ENCODE data around the gene EIF3I.

EIF3I gene

GRCh38 chr1:32221980-32222755, at the start of gene EIF3I, which contains the start of gene TMEM234:
TSS of gene EIF3I (plus strand) at chr1:32222407. CDS start at chr1:32222442, 35 bp downstream.
TSS of gene TMEM234 (minus strand) at chr1:32222353. CDS start at chr1:32222322, 31 bp downstream.
- Histone ChIP-seq H3K9ac (ENCODE audit: low read length in 2 of 2) (peak within 1 kb of the TSS; percentile 95 to 100), H3K36me3 (ENCODE audit: control insufficient read depth in 2 of 2, insufficient read depth in 2 of 2, low read length in 2 of 2) (peaks cover 15 to 25% of the 10 kb centered on the region in 2 donors), H3K27ac (ENCODE audit: low read length) (peak within 1 kb of the TSS; percentile 94), H3K4me1 (ENCODE audit: control insufficient read depth, insufficient read depth, low read length) (peaks cover 30% of the 10 kb centered on the region), H3K9me3 (ENCODE audit: control insufficient read depth in 2 of 2, low read length in 2 of 2) (no peaks in the 10 kb centered on the region), H3K27me3 (ENCODE audit: control insufficient read depth in 1 of 2, insufficient read depth in 2 of 2, low read length in 2 of 2) (no peaks in the 10 kb centered on the region), H3K4me3 (ENCODE audit: low read length in 2 of 2) (peak within 1 kb of the TSS; percentile 85 to 97)

GRCh38 chr1:32172621-32173245, 49.5 kb upstream of the EIF3I start:
- H3K9me3 ChIP-seq (ENCODE audit: control insufficient read depth in 2 of 2, low read length in 2 of 2) = no peaks in the 10 kb centered on the region

GRCh38 chr1:32178380-32179192, 43.6 kb upstream of the EIF3I start:
- Histone ChIP-seq H3K27ac (ENCODE audit: low read length) (peak overlapping the region; percentile 90), H3K4me3 (ENCODE audit: low read length in 2 of 2) (peak overlapping the region; percentile 78 to 81), H3K27me3 (ENCODE audit: control insufficient read depth in 1 of 2, insufficient read depth in 2 of 2, low read length in 2 of 2) (no peaks in the 10 kb centered on the region), H3K9ac (ENCODE audit: low read length in 2 of 2) (peak overlapping the region; percentile 68 to 87), H3K4me1 (ENCODE audit: control insufficient read depth, insufficient read depth, low read length) (peaks cover 23% of the 10 kb centered on the region), H3K36me3 (ENCODE audit: control insufficient read depth in 2 of 2, insufficient read depth in 2 of 2, low read length in 2 of 2) (peaks cover 9 to 10% of the 10 kb centered on the region in 2 donors), H3K9me3 (ENCODE audit: control insufficient read depth in 2 of 2, low read length in 2 of 2) (no peaks in the 10 kb centered on the region)

More at GRCh38 chr1:32172621-32173245, 49.5 kb upstream of the EIF3I start:
- no peak overlapping the region for H3K4me3 ChIP-seq (ENCODE audit: low read length in 2 of 2)
- no peak overlapping the region for H3K27ac ChIP-seq (ENCODE audit: low read length)
- H3K4me1 ChIP-seq (ENCODE audit: control insufficient read depth, insufficient read depth, low read length) = no peaks in the 10 kb centered on the region
- no peak overlapping the region for H3K9ac ChIP-seq (ENCODE audit: low read length in 2 of 2)
- H3K36me3 ChIP-seq (ENCODE audit: control insufficient read depth in 2 of 2, insufficient read depth in 2 of 2, low read length in 2 of 2) = peaks cover 36 to 39% of the 10 kb centered on the region in 2 donors
- no peaks in the 10 kb centered on the region for H3K27me3 ChIP-seq (ENCODE audit: control insufficient read depth in 1 of 2, insufficient read depth in 2 of 2, low read length in 2 of 2)

GRCh38 chr1:32179193-32179442, 43.1 kb upstream of the EIF3I start:
- peaks cover 24% of the 10 kb centered on the region for H3K4me1 ChIP-seq (ENCODE audit: control insufficient read depth, insufficient read depth, low read length)
- H3K4me3 ChIP-seq (ENCODE audit: low read length in 2 of 2) = peak overlapping the region; percentile 78 to 81
- H3K36me3 ChIP-seq (ENCODE audit: control insufficient read depth in 2 of 2, insufficient read depth in 2 of 2, low read length in 2 of 2) = peaks cover 8 to 13% of the 10 kb centered on the region in 2 donors
- no peaks in the 10 kb centered on the region for H3K9me3 ChIP-seq (ENCODE audit: control insufficient read depth in 2 of 2, low read length in 2 of 2)
- peak overlapping the region; percentile 90 for H3K27ac ChIP-seq (ENCODE audit: low read length)
- no peaks in the 10 kb centered on the region for H3K27me3 ChIP-seq (ENCODE audit: control insufficient read depth in 1 of 2, insufficient read depth in 2 of 2, low read length in 2 of 2)
- peak overlapping the region; percentile 68 to 87 for H3K9ac ChIP-seq (ENCODE audit: low read length in 2 of 2)

GRCh38 chr1:32179443-32180185, 42.6 kb upstream of the EIF3I start, which contains the start of gene TXLNA:
TSS of gene TXLNA (plus strand) at chr1:32179675. CDS start at chr1:32180346, 671 bp downstream.
- peaks cover 29% of the 10 kb centered on the region for H3K4me1 ChIP-seq (ENCODE audit: control insufficient read depth, insufficient read depth, low read length)

GRCh38 chr1:32180186-32181060, 41.8 kb upstream of the EIF3I start:
- Histone ChIP-seq H3K4me3 (ENCODE audit: low read length in 2 of 2) (peak overlapping the region; percentile 62 to 81), H3K27me3 (ENCODE audit: control insufficient read depth in 1 of 2, insufficient read depth in 2 of 2, low read length in 2 of 2) (no peaks in the 10 kb centered on the region), H3K27ac (ENCODE audit: low read length) (peak overlapping the region; percentile 90), H3K4me1 (ENCODE audit: control insufficient read depth, insufficient read depth, low read length) (peaks cover 29% of the 10 kb centered on the region), H3K9me3 (ENCODE audit: control insufficient read depth in 2 of 2, low read length in 2 of 2) (no peaks in the 10 kb centered on the region), H3K36me3 (ENCODE audit: control insufficient read depth in 2 of 2, insufficient read depth in 2 of 2, low read length in 2 of 2) (peaks cover 12 to 15% of the 10 kb centered on the region in 2 donors), H3K9ac (ENCODE audit: low read length in 2 of 2) (peak overlapping the region; percentile 68 to 89)

More at GRCh38 chr1:32179443-32180185, 42.6 kb upstream of the EIF3I start, which contains the start of gene TXLNA:
- H3K36me3 ChIP-seq (ENCODE audit: control insufficient read depth in 2 of 2, insufficient read depth in 2 of 2, low read length in 2 of 2) = peaks cover 13% of the 10 kb centered on the region in 2 donors
- H3K9ac ChIP-seq (ENCODE audit: low read length in 2 of 2) = peak within 1 kb of the TSS; percentile 68 to 89
- H3K27ac ChIP-seq (ENCODE audit: low read length) = peak within 1 kb of the TSS; percentile 90
- H3K27me3 ChIP-seq (ENCODE audit: control insufficient read depth in 1 of 2, insufficient read depth in 2 of 2, low read length in 2 of 2) = no peaks in the 10 kb centered on the region
- H3K4me3 ChIP-seq (ENCODE audit: low read length in 2 of 2) = peak within 1 kb of the TSS; percentile 78 to 81
- H3K9me3 ChIP-seq (ENCODE audit: control insufficient read depth in 2 of 2, low read length in 2 of 2) = no peaks in the 10 kb centered on the region

- Histone ChIP-seq H3K36me3 (ENCODE audit: control insufficient read depth in 2 of 2, insufficient read depth in 2 of 2, low read length in 2 of 2) (peaks cover 14 to 18% of the 10 kb centered on the region in 2 donors), H3K9me3 (ENCODE audit: control insufficient read depth in 2 of 2, low read length in 2 of 2) (no peaks in the 10 kb centered on the region), H3K9ac (ENCODE audit: low read length in 2 of 2) (peak overlapping the region; percentile 29 to 68), H3K27ac (ENCODE audit: low read length) (peak overlapping the region; percentile 31), H3K4me1 (ENCODE audit: control insufficient read depth, insufficient read depth, low read length) (peaks cover 30% of the 10 kb centered on the region), H3K27me3 (ENCODE audit: control insufficient read depth in 1 of 2, insufficient read depth in 2 of 2, low read length in 2 of 2) (no peaks in the 10 kb centered on the region), H3K4me3 (ENCODE audit: low read length in 2 of 2) (peak overlapping the region; percentile 62 to 81)
Measured at GRCh38 chr1:32181065-32181464, 41.1 kb upstream of the EIF3I start.

GRCh38 chr1:32181563-32181962, 40.6 kb upstream of the EIF3I start:
- no peak overlapping the region for H3K27ac ChIP-seq (ENCODE audit: low read length)
- no peaks in the 10 kb centered on the region for H3K9me3 ChIP-seq (ENCODE audit: control insufficient read depth in 2 of 2, low read length in 2 of 2)
- peaks cover 17 to 20% of the 10 kb centered on the region in 2 donors for H3K36me3 ChIP-seq (ENCODE audit: control insufficient read depth in 2 of 2, insufficient read depth in 2 of 2, low read length in 2 of 2)
- peak overlapping the region; percentile 21 to 68 for H3K9ac ChIP-seq (ENCODE audit: low read length in 2 of 2)
- H3K4me3 ChIP-seq (ENCODE audit: low read length in 2 of 2) = peak overlapping the region; percentile 62 to 81
- H3K27me3 ChIP-seq (ENCODE audit: control insufficient read depth in 1 of 2, insufficient read depth in 2 of 2, low read length in 2 of 2) = no peaks in the 10 kb centered on the region
- H3K4me1 ChIP-seq (ENCODE audit: control insufficient read depth, insufficient read depth, low read length) = peaks cover 32% of the 10 kb centered on the region

GRCh38 chr1:32182060-32182459, 40.1 kb upstream of the EIF3I start:
- H3K9ac ChIP-seq (ENCODE audit: low read length in 2 of 2) = no peak overlapping the region
- H3K27me3 ChIP-seq (ENCODE audit: control insufficient read depth in 1 of 2, insufficient read depth in 2 of 2, low read length in 2 of 2) = no peaks in the 10 kb centered on the region
- H3K4me1 ChIP-seq (ENCODE audit: control insufficient read depth, insufficient read depth, low read length) = peaks cover 32% of the 10 kb centered on the region
- no peaks in the 10 kb centered on the region for H3K9me3 ChIP-seq (ENCODE audit: control insufficient read depth in 2 of 2, low read length in 2 of 2)
- no peak overlapping the region for H3K27ac ChIP-seq (ENCODE audit: low read length)
- peak overlapping the region in 1 of 2 donors; percentile 81 for H3K4me3 ChIP-seq (ENCODE audit: low read length in 2 of 2)
- peaks cover 17 to 21% of the 10 kb centered on the region in 2 donors for H3K36me3 ChIP-seq (ENCODE audit: control insufficient read depth in 2 of 2, insufficient read depth in 2 of 2, low read length in 2 of 2)

Data from stomach smooth muscle (tissue), 2 donors.